Limb (tissue), 2 donors: Measurements from ENCODE around the gene CSTF1.

Source experiments
- DNase-seq, 2 donors: peaks; one replicate each; pipeline ENCODE4 v3.0.0-alpha.2; 2016; ENCODE audit errors: extremely low spot score in 2 of 2

The CSTF1 gene

GRCh38 chr20:56451056-56451765 lies 58.8 kb downstream of the CSTF1 start:
- no peak for DNase-seq

GRCh38 chr20:56453352-56453751 lies 60.9 kb downstream of the CSTF1 start:
- no peak for DNase-seq

- no peak for DNase-seq
Observed at GRCh38 chr20:56454754-56455153, 62.3 kb downstream of the CSTF1 start.
